ENCODE data around the gene CTBS. TPM values are rescaled to one million over a fixed set of nuclear protein-coding genes. Genes with fewer than 3 reads are reported as not detected.

CTBS gene
- total and polyA plus RNA-seq, 2 of the 13 experiments (the other 11 are each of a cell fraction or from before 2014, with no cell fraction given) = 4.7 to 12.4 TPM

DNA sequence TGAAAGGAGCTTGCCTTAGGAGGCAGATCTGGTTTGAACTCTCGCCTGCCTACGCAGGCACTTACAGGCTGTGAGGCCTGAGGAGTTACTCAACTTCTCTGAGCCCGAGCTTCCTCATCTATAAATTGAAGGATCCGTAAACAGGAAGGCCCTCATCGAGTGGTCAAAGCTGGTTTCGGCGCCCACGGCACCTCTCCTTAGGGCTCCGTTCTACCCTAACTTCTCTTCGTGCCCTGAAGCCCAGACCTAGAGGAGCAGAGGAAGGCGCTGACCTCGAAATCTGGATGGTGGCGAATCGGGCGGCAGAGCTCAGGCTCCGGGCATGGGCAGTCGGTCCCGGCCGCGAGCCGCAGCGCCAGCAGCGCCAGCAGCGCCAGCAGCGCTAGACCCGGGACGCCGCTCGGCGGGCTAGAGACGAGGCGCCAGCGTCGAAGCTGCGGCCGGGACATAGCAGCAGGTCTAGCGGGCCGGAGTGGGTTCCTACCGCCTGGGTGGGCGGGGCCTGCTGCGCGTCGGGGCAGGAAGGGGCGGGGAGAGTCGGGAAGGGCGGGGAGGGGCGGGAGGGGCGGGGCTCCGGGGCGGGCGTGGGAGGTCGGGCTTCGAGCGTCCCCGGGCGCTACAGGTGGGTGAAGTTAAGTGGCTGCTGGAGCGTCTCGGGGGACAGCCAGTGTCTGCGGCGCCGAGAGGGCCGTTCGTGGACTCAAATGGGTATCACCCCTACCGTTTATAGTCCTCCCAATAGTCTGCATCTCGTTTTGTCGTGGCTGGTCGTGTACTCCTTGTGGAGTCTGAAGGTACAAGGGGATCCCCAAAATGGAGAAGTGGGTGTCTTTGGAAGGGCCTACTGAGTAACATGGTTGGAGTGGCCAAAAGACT, at the start of gene CTBS (continued):
- TF ChIP-seq CHD2 (IDR thresholded peaks at IDR 0.05; ENCODE audit: low read depth, low read length) (no peak), PRPF4 (IDR thresholded peaks at IDR 0.05; ENCODE audit: low read depth, low read length, poor library complexity, severe bottlenecking) (no peak), HCFC1 (IDR thresholded peaks at IDR 0.05; ENCODE audit: low read depth, low read length) (no peak), ZFP36L2 (CRISPR knock-in tag; IDR thresholded peaks at IDR 0.05) (no peak), ZNF383 (CRISPR knock-in tag; IDR thresholded peaks at IDR 0.05; ENCODE audit: borderline replicate concordance) (no peak), ZNF781 (CRISPR knock-in tag; IDR thresholded peaks at IDR 0.05; ENCODE audit: borderline replicate concordance, not compliant biosample characterization) (no peak), GTF2F1 (IDR thresholded peaks at IDR 0.05; ENCODE audit: low read length) (no peak), ZNF570 (CRISPR knock-in tag; IDR thresholded peaks at IDR 0.05; ENCODE audit: borderline replicate concordance) (no peak), MAFG (CRISPR knock-in tag; IDR thresholded peaks at IDR 0.05) (no peak), KLF9 (CRISPR knock-in tag; IDR thresholded peaks at IDR 0.05; ENCODE audit: low read depth) (no peak), ZNF605 (CRISPR knock-in tag; IDR thresholded peaks at IDR 0.05) (no peak; the same call in 1 of the 2 replicates), GPN1 (CRISPR knock-in tag; IDR thresholded peaks at IDR 0.05; ENCODE audit: borderline replicate concordance) (no peak), ZNF350 (CRISPR knock-in tag; IDR thresholded peaks at IDR 0.05; ENCODE audit: borderline replicate concordance, low read depth) (peak; percentile 68; the same call in 1 of the 2 replicates), ZNF253 (CRISPR knock-in tag; IDR thresholded peaks at IDR 0.05; ENCODE audit: borderline replicate concordance) (no peak), JDP2 (CRISPR knock-in tag; IDR thresholded peaks at IDR 0.05; ENCODE audit: borderline replicate concordance) (no peak), KDM6A (CRISPR knock-in tag; IDR thresholded peaks at IDR 0.05; ENCODE audit: low read depth) (no peak), ZNF432 (CRISPR knock-in tag; IDR thresholded peaks at IDR 0.05; ENCODE audit: borderline replicate concordance) (no peak), RAD51 (IDR thresholded peaks at IDR 0.05; ENCODE audit: borderline replicate concordance) (no peak), CREM (IDR thresholded peaks at IDR 0.05) (no peak), CREM (CRISPR knock-in tag; IDR thresholded peaks at IDR 0.05) (no peak), ATF1 (CRISPR knock-in tag; IDR thresholded peaks at IDR 0.05) (no peak), SNAPC2 (CRISPR knock-in tag; IDR thresholded peaks at IDR 0.05) (no peak)
- TF ChIP-seq, protein P1, sequence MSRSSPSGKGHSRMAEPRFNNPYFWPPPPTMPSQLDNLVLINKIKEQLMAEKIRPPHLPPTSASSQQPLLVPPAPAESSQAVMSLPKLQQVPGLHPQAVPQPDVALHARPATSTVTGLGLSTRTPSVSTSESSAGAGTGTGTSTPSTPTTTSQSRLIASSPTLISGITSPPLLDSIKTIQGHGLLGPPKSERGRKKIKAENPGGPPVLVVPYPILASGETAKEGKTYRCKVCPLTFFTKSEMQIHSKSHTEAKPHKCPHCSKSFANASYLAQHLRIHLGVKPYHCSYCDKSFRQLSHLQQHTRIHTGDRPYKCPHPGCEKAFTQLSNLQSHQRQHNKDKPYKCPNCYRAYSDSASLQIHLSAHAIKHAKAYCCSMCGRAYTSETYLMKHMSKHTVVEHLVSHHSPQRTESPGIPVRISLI (CRISPR knock-in tag; IDR thresholded peaks at IDR 0.05; ENCODE audit: borderline replicate concordance) = peak; percentile 29; the same call in 1 of the 2 replicates
- TF ChIP-seq, protein P2, sequence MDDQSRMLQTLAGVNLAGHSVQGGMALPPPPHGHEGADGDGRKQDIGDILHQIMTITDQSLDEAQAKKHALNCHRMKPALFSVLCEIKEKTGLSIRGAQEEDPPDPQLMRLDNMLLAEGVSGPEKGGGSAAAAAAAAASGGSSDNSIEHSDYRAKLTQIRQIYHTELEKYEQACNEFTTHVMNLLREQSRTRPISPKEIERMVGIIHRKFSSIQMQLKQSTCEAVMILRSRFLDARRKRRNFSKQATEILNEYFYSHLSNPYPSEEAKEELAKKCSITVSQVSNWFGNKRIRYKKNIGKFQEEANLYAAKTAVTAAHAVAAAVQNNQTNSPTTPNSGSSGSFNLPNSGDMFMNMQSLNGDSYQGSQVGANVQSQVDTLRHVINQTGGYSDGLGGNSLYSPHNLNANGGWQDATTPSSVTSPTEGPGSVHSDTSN (CRISPR knock-in tag; IDR thresholded peaks at IDR 0.05; ENCODE audit: borderline replicate concordance) = no peak
- TF ChIP-seq, protein P3, sequence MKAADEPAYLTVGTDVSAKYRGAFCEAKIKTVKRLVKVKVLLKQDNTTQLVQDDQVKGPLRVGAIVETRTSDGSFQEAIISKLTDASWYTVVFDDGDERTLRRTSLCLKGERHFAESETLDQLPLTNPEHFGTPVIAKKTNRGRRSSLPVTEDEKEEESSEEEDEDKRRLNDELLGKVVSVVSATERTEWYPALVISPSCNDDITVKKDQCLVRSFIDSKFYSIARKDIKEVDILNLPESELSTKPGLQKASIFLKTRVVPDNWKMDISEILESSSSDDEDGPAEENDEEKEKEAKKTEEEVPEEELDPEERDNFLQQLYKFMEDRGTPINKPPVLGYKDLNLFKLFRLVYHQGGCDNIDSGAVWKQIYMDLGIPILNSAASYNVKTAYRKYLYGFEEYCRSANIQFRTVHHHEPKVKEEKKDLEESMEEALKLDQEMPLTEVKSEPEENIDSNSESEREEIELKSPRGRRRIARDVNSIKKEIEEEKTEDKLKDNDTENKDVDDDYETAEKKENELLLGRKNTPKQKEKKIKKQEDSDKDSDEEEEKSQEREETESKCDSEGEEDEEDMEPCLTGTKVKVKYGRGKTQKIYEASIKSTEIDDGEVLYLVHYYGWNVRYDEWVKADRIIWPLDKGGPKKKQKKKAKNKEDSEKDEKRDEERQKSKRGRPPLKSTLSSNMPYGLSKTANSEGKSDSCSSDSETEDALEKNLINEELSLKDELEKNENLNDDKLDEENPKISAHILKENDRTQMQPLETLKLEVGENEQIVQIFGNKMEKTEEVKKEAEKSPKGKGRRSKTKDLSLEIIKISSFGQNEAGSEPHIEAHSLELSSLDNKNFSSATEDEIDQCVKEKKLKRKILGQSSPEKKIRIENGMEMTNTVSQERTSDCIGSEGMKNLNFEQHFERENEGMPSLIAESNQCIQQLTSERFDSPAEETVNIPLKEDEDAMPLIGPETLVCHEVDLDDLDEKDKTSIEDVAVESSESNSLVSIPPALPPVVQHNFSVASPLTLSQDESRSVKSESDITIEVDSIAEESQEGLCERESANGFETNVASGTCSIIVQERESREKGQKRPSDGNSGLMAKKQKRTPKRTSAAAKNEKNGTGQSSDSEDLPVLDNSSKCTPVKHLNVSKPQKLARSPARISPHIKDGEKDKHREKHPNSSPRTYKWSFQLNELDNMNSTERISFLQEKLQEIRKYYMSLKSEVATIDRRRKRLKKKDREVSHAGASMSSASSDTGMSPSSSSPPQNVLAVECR (CRISPR knock-in tag; IDR thresholded peaks at IDR 0.05; ENCODE audit: borderline replicate concordance) = peak; percentile 84

Measured in HepG2 (cell line).